TTC549 (cell line): ENCODE results near the gene HECW1.
"Not testable (repeated sequence)": the region's sequence is repeated elsewhere in the genome, so short reads cannot be mapped to it uniquely, and the experiment has no call there.

ENCODE experiments used
- FAIRE-seq: peaks from 2 replicates; lab custom pipeline; 2012; peaks lifted over from hg19 to GRCh38; lab: Jason Lieb, UNC

The HECW1 gene

GRCh38 chr7:43210539-43210938, 98.1 kb downstream of the HECW1 start:
- not testable (repeated sequence) for FAIRE-seq

DNA sequence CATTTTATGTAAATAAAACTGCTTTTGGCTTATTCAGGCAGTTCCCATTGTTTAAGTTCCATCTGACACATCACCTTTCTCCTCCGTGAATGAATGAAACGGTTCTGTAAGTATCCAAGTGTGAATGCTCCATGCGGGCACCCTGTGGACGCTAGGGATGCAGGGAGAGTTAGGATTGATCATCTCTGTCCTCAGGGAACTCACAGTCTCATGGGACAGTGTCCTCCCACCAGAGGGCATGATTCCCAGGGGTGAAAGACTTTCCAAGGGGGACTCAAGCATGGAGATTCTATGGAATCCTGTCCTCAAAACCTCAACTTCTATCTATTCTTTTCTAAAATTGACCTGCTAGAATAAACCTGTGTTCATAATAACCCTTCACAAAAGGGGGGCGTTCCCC, 98.8 kb downstream of the HECW1 start:
- no peak for FAIRE-seq

DNA sequence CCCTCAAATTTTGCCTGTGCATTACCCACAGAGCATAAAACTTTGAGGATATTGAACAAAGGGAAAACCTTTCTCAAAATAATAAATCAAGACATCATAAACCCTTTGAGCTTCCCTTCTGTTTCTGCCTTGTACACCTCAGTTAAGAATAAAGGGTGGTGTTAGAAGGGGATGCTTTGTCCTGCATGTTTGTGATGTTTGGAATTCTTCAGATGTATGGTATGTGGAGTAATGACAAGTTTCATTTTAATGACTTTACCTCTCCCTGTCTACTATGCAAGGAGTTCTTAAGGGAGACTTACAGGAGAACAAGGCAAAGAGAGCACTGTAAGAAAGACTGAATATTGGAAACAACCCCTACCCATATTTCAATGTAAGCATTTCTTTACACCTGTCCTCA, 99.2 kb downstream of the HECW1 start:
- no peak for FAIRE-seq

- FAIRE-seq: no peak
Observed at GRCh38 chr7:43212921-43213320, 100.5 kb downstream of the HECW1 start.

DNA sequence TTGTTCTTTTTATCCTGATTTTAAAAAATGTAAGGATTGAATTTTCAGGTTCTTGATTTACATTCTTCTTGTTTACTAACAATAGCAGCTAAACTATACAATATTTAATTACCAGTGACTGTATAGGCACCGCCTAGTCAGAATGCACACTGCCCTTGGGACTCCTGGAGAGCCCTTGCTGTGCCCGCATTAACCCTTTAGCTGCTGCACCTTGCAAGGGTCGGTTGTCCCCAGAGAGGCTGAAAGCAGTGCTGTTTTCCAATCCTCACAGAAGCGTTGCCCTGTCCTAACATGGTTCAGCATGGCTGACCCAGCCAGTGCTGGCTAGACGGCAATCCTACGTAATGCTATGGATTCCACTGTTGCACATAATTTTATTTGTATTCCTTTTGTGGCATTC, 102.6 kb downstream of the HECW1 start:
- FAIRE-seq: no peak

- FAIRE-seq: no peak
Observed at GRCh38 chr7:43217055-43217454, 104.6 kb downstream of the HECW1 start.

GRCh38 chr7:43218901-43219300, 106.5 kb downstream of the HECW1 start:
- FAIRE-seq: not testable (repeated sequence)

DNA sequence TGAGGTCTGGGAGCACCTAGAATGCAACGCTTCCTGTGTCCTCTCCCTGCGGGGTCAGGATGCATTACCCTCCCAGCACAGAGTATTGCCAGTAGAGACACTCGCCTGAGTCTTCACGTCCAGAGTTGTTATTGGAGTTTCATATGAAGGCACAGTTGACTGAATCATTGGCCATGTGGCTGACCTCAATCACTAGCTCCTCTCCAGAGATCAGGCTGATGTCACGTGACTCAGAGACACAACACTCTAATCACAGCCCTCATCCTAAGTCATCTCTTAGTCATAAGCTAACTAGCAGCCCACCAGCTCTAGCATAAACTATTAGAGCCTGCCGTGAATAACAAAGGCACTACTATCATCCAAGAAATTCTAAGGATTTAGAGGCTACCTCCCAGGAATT, 107.8 kb downstream of the HECW1 start:
- FAIRE-seq: no peak

GRCh38 chr7:43220742-43221141, 108.3 kb downstream of the HECW1 start:
- no peak for FAIRE-seq

DNA sequence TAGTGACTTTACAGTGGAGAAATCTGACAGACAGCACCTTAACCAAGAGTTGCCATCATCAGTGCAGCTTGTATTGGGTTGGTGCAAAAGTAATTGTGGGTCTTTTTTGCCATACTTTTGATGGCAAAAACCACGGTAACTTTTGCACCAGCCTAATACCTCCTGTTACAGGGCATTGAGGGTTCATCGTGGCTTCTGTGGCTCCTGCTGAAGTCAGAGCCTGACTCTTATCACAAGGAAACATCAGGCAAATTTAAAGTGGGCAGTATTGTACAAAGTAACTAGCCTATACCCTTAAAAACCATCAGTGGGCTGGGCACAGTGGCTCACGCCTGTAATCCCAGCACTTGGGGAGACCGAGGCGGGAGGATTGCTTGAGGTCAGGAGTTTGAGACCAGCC, 117.4 kb downstream of the HECW1 start:
- no peak for FAIRE-seq

DNA sequence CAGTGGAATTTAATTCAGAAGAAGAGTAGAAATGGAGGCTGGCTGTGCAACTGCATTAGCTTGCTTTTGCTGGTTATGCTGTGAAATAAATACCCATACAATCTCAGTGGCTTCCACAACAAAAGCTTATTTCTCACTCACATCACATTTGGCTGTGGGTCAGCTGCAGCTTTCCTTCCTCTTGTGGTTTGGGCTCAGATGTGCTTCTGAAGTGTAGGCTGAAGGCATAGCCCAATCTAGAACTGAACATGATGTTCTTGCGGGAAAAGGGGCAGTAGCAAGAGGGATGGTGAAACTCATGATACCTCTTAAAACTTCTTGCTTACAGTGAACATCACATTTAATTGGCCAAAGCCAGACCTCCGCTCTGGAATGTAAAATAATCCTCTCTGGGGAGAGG, 119.9 kb downstream of the HECW1 start:
- no peak for FAIRE-seq

GRCh38 chr7:43234073-43234472, 121.6 kb downstream of the HECW1 start:
- no peak for FAIRE-seq

- no peak for FAIRE-seq
Observed at GRCh38 chr7:43234968-43235367, 122.5 kb downstream of the HECW1 start.

DNA sequence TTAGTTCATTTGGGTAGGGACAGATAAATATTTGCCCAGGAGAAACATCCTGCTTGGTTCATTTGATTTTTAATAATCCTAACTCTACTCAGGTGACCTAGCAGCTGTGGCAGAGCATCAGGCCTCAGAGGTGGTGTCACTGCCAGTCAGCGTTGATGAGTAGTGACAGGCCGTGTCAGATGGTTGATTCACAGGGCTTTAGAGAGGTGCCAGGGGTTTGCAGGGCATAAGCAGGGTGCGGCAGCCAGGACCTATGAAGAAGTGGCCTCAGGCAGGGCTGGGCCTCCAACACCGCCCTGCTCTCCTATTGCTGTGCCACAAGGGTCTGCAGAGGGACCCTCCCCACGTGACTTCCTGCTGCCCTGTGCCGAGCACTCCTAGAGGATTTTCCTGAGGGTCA, 128.1 kb downstream of the HECW1 start:
- no peak for FAIRE-seq

- no peak for FAIRE-seq
Observed at GRCh38 chr7:43242628-43243255, 130.3 kb downstream of the HECW1 start.

GRCh38 chr7:43244232-43244631, 131.8 kb downstream of the HECW1 start:
- FAIRE-seq: no peak

DNA sequence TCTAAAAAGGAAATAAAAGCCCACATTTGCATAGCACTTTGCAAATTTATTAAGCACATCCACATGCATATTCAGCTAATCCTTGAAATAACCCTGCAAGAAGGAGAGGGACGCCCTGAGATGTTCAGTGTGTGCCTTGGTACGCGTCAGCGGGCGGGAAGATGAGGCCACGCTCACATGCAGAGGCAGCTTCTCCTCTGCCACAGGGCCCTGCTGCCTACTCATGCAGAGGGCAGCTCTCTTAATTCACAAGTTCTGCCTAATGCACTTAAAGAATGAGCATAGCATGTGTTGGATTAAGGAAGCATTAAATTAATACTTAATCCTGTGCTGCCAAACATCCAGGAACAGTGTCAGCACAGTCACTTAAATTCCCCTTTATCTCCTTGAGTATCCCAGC, 132.3 kb downstream of the HECW1 start:
- no peak for FAIRE-seq

DNA sequence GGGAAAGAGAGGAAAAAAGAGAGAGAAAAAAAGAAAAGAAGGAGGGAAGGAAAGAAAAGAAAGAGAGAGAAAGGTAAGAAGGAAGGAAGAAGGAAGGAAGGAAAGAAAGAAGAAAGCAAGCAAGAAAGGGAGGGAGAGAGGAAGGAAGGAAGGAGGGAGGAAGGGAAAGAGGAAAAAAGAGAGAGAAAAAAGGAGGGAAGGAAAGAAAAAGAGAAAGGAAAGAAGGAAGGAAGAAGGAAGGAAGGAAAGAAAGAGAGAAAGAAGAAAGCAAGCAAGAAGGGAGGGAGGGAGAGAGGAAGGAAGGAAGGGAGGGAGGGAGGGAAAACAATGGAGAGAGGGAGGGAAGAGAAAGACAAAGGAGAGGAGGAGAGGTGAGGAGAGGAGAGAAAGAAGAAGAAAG, 135.3 kb downstream of the HECW1 start:
- FAIRE-seq: no peak

GRCh38 chr7:43248553-43248952, 136.1 kb downstream of the HECW1 start:
- no peak for FAIRE-seq

DNA sequence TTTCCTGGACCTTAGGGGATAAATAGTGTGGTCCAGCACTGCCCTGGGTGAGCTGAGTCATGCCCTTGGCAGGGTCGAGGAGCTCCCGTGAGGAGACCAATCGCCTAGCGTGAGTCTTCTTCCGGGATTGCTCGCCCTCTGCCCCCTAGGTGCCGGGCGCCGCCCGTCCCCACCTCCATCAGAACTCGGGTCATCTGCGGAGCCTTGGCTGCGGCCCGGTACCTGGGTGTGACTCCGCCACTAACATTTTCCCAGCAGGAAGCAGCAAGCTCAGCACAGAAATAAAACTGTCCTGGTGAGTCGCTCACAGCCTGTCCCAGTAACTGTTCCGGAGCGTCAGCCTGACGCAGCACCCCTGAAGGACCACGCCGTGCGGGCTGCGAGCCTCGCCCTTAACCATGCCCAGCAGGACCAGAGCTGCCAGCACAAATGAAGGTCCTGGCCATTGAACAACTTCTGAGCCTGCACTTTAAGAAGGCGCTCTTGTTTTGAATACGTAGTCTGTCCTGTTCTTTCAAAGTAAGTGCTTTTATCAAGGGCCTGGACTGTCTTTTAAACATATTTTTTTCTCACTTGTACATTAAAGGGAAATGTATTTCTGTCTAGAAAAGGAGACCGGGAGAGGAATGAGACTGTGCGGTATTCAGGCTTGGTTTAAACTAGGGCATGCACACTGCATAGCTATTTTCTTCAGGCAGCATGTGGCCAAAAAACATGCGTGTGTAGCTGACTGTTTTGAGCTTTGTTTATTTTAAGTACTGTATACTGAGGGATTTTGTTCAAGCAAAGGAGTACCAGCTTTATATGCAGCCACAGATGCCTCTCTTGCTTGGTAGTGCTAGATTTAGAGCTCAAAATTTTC, 136.7 kb downstream of the HECW1 start:
- FAIRE-seq: no peak

GRCh38 chr7:43249823-43250145, 137.3 kb downstream of the HECW1 start:
- FAIRE-seq: no peak

DNA sequence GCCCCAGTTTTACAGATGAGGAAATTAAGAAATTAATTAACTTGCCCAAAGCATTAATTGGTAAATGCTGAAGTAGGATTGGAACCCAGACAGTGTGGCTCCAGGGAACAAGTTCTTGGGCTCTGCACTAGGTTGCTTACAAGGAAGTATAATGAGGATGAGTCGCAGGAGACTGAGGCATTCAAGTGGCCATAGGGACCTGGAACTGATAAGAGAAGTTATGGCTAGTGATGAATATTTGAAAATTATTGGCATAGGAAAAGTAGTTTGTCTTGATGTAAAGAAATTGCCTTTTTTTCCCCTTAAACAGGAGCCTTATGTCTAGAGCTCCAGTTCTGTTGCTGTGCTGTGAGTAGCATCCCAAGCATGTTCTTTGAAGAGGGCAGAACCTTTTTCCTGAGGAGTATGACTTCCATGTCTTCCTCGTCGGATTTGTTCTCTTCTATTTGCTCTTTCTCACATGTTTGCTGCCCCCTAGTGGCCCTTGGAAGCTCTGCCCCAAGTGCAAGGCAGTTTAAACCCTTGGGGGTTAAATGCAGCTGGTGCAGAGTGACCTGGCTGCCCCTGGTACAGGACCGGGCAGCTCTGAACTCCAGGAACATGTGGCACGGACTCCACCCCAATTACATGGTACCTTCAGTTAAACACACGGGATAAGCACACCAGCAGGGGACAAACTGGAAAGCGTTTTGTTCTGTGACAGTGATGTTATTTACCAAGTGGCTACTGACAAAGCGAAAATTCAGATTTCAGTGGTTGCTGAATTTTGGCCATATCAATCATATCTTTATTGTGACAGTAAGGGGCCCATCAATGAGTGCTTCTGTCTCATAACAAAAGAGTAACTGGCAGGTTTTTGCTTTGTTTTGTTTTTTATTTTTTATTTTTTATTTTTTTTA, 148.8 kb downstream of the HECW1 start:
- no peak for FAIRE-seq

- FAIRE-seq: no peak
Observed at GRCh38 chr7:43265139-43265538, 152.7 kb downstream of the HECW1 start.
